Measurements from ENCODE around the gene C7.

The C7 gene

DNA sequence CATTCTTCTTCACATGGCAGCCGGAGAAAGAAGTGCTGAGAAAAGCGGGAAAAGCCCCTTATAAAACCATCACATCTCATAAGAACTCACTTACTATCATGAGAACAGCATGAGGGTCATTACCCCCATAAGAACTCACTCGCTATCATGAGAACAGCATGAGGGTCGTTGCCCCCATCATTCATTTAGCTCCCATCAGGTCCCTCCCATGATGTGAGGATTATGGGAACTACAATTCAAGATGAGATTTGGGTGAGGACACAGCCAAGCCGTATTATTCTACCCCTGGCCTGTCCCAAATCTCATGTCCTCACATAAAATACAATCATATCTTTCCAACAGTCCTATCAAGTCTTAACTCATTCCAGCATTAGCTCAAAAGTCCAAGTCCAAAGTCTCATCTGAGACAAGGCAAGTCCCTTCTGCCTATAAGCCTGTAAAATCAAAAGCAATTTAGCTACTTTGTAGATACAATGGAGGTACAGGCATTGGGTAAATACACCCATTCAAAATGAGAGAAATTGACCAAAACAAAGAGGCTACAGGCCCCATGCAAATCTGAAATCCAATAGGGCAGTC, 82.8 kb downstream of the C7 start:
- no peak for TF ChIP-seq CTCF (IDR thresholded peaks at IDR 0.05; ENCODE audit: poor library complexity, severe bottlenecking)
- ATAC-seq (ENCODE audit: low read depth) (no peak), DNase-seq (ENCODE audit: low spot score) (no peak)
- Histone ChIP-seq H3K36me3 (ENCODE audit: low read depth) (no peaks in the 10 kb centered on the region), H3K27ac (ENCODE audit: poor library complexity, severe bottlenecking) (no peak overlapping the region), H3K9me3 (ENCODE audit: severe bottlenecking) (no peaks in the 10 kb centered on the region), H3K4me3 (ENCODE audit: severe bottlenecking) (no peak overlapping the region), H3K27me3 (ENCODE audit: insufficient read depth, poor library complexity, severe bottlenecking) (no peaks in the 10 kb centered on the region), H3K4me1 (ENCODE audit: insufficient read depth, poor library complexity, severe bottlenecking) (peaks cover 16% of the 10 kb centered on the region)

- Histone ChIP-seq H3K27ac (ENCODE audit: poor library complexity, severe bottlenecking) (no peak overlapping the region), H3K36me3 (ENCODE audit: low read depth) (no peaks in the 10 kb centered on the region), H3K9me3 (ENCODE audit: severe bottlenecking) (no peaks in the 10 kb centered on the region), H3K4me3 (ENCODE audit: severe bottlenecking) (no peak overlapping the region), H3K4me1 (ENCODE audit: insufficient read depth, poor library complexity, severe bottlenecking) (peaks cover 4% of the 10 kb centered on the region), H3K27me3 (ENCODE audit: insufficient read depth, poor library complexity, severe bottlenecking) (no peaks in the 10 kb centered on the region)
- no peak for TF ChIP-seq CTCF (IDR thresholded peaks at IDR 0.05; ENCODE audit: poor library complexity, severe bottlenecking)
- DNase-seq (ENCODE audit: low spot score) (no peak), ATAC-seq (ENCODE audit: low read depth) (peak; percentile 78)
These were observed 86.7 kb downstream of the C7 start for GRCh38 chr5:40995801-40996586.

DNA sequence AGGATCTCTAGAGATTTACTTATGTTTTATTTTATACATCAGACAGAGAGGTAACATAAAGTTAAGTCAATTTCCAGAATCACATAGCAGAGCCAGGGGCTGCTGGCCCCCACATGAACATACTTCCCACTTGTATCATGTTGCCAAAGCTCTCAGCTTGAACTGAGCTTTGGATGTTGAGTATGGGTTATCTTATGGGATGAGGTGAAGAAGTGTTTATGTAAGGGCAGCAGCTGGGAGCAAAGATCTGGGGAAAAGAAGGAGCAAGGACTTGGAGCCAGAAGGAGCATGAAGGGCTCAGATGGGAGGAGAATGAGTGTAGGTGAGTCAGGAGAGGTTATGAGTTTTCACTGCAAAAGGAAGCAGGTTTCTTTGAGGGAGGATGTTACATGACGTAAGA, 89.8 kb downstream of the C7 start:
- no peak overlapping the region for H3K27ac ChIP-seq (ENCODE audit: poor library complexity, severe bottlenecking)
- H3K36me3 ChIP-seq (ENCODE audit: low read depth): no peaks in the 10 kb centered on the region
- DNase-seq (ENCODE audit: low spot score): no peak
- ATAC-seq (ENCODE audit: low read depth): no peak
- no peaks in the 10 kb centered on the region for H3K27me3 ChIP-seq (ENCODE audit: insufficient read depth, poor library complexity, severe bottlenecking)
- no peak for TF ChIP-seq CTCF (IDR thresholded peaks at IDR 0.05; ENCODE audit: poor library complexity, severe bottlenecking)
- H3K9me3 ChIP-seq (ENCODE audit: severe bottlenecking): no peaks in the 10 kb centered on the region
- H3K4me3 ChIP-seq (ENCODE audit: severe bottlenecking): no peak overlapping the region
- peaks cover 4% of the 10 kb centered on the region for H3K4me1 ChIP-seq (ENCODE audit: insufficient read depth, poor library complexity, severe bottlenecking)

- H3K9me3 ChIP-seq (ENCODE audit: severe bottlenecking): no peaks in the 10 kb centered on the region
- no peaks in the 10 kb centered on the region for H3K27me3 ChIP-seq (ENCODE audit: insufficient read depth, poor library complexity, severe bottlenecking)
- ATAC-seq (ENCODE audit: low read depth) (no peak), DNase-seq (ENCODE audit: low spot score) (no peak)
- H3K27ac ChIP-seq (ENCODE audit: poor library complexity, severe bottlenecking): no peak overlapping the region
- H3K4me3 ChIP-seq (ENCODE audit: severe bottlenecking): no peak overlapping the region
- peaks cover 4% of the 10 kb centered on the region for H3K4me1 ChIP-seq (ENCODE audit: insufficient read depth, poor library complexity, severe bottlenecking)
- no peak for TF ChIP-seq CTCF (IDR thresholded peaks at IDR 0.05; ENCODE audit: poor library complexity, severe bottlenecking)
- no peaks in the 10 kb centered on the region for H3K36me3 ChIP-seq (ENCODE audit: low read depth)
These were observed 90.7 kb downstream of the C7 start for GRCh38 chr5:40999966-41000365.

Data from RWPE2 (cell line).